Hematopoietic multipotent progenitor cell (in vitro differentiated cells): ENCODE measurements around the gene TMEM37. TPM values are rescaled to one million over a fixed set of nuclear protein-coding genes. Genes with fewer than 3 reads are reported as not detected.
A peak's percentile ranks its signal among the peaks of the same experiment; 100 is the strongest.

Experiments used
- DNase-seq, 3 donors: peaks; one replicate each; pipeline ENCODE4 v3.0.0-alpha.2; 2011 to 2015; ENCODE audit warnings: low read depth in 2 of 3, low spot score in 2 of 3
- total RNA-seq: library from RNA; depleted of rRNA; stranded (reverse); fragments of >200 nt; gene quantifications from one replicate; pipeline ENCODE4 v1.2.3, GENCODE V29; 2012

The TMEM37 gene
- total RNA-seq, 1 donor, result not detected

DNA sequence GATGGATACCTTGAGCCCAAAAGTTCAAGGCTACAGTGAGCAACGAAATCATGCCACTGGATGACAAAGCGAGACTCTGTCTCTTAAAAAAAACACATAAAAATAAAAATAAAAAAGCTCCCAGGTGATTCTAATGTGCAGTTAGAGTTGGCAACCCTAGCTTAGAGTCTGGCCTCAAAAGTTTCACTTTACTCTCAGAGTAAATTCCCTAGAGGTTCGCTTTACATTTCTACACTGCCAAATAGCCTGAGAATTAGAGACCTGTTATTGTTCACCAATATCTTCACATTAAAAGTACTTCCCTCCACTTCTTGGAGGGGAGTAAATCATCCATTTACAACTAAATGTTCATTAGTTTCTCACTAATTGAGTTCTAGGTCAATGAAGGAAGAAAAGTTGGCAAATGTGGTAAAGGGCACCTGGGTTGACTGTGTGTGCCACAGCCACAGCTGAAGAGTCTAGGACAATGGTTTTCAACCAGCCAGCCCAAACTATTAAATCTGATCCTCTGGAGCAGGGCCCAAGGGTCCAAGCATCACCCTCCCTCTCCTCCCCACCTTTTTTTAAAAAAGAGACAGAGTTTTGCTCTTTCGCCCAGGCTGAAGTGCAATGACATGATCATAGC is 15.2 kb upstream of the TMEM37 start:
- DNase-seq, result no peak

GRCh38 chr2:119417908-119418307 is 13.7 kb upstream of the TMEM37 start:
- DNase-seq, result no peak

DNA sequence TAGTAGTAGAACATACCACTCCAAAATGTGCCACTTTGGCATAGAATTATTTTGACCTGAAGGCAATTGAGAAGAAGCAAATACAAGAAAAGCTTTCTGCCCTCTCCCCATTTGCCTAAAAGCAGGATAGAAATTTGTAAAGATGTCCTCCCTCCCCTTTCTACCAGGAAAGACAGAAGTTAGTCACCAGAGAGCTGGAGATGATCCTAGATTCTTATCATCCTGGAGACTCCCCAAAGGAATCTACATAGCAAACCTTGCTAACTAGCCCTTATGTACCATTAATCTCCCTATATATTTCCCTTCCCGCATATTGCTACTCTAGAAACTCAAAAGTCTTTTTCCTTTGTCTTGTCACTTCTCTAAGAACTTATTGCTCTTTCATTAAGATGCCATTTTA is 12.6 kb upstream of the TMEM37 start:
- DNase-seq, result no peak

GRCh38 chr2:119419803-119420508 is 11.7 kb upstream of the TMEM37 start:
- DNase-seq, result no peak

- DNase-seq, result no peak
Observed at GRCh38 chr2:119421304-119421703, 10.3 kb upstream of the TMEM37 start.

- no peak for DNase-seq
Observed at GRCh38 chr2:119421741-119422140, 9.9 kb upstream of the TMEM37 start.

- DNase-seq, result no peak
Observed at GRCh38 chr2:119422360-119423107, 9.1 kb upstream of the TMEM37 start.

DNA sequence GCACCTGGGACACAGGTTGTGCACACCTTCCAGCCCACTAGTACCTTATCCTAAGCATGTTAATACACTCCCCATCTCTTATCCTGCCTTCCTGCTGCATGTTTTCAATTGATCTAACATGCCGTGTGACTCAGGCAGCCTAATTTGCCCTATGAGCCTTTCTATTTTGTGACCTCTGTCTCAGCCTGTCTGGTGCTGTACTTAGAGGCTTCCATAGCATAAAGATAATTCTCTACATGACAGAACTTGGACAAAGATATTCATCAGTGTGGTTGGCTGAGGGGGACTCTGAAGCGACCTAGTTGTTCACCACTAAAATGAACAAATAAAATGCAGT is 8.6 kb upstream of the TMEM37 start:
- no peak for DNase-seq

DNA sequence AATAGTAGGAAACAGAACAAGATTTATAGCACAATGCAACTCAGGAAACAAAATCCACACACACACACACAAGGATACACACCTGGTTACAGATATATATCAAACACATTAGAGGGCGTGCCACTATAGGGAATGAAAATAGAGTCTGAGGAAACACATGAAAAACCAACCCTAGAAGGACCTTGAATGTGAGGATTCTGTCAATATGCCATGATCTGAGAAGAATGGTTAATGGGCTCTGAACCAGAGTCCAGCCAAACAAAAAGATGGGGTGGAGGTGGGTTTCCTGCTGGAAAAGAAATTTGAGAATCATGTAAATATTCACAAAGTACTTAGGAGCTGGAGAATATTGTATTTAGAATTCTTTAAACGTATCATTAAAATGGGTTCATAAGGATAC is 7.8 kb upstream of the TMEM37 start:
- no peak for DNase-seq

DNA sequence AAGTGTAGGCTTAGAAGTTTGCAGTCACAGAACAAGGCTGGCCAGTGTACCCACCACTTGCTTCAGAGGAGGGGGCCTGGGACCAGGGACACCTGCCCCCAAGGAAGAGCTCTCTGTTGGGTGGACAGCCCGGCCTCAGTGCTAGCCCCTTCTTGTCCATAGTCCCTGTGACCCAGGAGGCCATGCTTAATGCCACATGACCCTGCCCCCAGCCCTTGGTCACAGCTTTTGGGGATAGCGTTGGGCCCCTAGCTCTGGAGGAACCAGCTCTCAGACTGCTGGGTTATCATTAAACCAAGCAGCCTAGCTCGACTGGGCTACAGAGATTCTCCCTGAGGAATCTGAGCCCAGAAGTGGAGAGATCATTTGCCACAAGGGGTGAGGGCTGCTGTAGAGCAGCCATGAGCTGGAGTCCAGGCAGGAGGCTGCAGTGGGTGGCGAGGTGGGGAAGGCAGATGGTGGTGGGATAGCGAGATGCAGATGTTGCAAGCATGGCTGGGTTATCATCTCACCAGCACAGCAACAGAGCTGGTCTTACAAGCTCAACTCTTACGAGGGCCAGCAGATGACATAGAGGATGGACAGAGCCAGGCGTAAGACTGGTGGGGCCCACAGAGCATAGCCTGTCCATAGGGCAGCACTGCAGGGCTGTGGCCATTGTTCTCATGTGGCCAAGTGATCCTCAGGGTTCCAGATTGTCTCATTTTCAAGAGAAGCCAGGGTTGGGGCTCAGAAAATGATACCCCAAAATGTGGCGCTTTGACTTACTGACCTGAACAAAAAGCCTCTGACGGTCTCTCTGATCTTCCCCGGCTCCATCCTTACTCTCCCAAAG is 7.2 kb upstream of the TMEM37 start:
- no peak for DNase-seq

DNA sequence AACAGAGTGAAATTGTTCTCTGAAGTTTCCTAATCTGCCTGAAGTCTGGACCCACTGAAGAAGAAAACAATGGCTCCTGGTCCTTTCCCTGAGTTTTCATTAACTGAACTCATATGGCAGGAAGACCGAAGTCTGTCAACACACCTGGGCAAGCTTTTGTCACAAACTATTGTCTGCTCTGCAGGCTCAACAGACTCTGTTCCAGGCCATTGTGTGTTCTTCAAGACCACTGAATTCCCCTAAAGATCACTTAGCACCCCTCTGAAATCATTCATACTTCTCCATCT is 6.6 kb upstream of the TMEM37 start:
- DNase-seq, result no peak

GRCh38 chr2:119425620-119426395 is 5.8 kb upstream of the TMEM37 start:
- DNase-seq, result no peak

DNA sequence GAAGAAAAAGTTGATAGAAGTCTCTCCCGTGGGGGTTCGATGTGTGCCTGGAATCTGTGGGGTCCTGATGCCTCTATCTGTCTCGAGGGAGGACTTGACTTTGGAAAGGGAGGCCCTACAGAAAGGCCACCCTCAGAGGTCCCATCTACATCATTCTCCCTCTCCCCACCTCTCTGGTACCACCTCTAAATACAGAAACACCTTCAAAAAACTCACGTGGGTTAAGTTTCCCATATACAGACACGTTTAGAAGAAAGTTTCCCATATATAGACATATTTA is 5.3 kb upstream of the TMEM37 start:
- DNase-seq, result no peak

GRCh38 chr2:119426801-119427395 is 4.8 kb upstream of the TMEM37 start:
- no peak for DNase-seq

DNA sequence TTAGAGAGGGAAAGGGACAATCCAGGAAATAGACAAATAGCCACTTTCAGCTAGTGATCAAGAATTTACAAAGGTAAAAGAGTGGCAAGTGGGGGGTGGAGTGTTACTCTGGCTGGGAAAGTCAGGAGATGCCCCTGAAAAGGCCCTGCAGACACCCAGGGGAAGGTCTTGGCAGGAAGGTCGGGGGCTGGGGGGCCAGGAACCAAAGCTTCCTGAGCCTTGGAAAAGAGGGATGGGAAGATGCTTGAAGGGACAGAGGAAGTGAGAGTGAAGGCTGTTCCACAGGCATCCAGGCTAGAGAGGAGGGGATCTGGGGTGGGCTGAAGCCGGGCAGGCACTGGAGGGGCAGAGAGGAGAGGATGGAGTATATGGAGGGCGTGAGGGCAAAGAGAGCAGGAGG is 3.9 kb upstream of the TMEM37 start:
- no peak for DNase-seq

DNA sequence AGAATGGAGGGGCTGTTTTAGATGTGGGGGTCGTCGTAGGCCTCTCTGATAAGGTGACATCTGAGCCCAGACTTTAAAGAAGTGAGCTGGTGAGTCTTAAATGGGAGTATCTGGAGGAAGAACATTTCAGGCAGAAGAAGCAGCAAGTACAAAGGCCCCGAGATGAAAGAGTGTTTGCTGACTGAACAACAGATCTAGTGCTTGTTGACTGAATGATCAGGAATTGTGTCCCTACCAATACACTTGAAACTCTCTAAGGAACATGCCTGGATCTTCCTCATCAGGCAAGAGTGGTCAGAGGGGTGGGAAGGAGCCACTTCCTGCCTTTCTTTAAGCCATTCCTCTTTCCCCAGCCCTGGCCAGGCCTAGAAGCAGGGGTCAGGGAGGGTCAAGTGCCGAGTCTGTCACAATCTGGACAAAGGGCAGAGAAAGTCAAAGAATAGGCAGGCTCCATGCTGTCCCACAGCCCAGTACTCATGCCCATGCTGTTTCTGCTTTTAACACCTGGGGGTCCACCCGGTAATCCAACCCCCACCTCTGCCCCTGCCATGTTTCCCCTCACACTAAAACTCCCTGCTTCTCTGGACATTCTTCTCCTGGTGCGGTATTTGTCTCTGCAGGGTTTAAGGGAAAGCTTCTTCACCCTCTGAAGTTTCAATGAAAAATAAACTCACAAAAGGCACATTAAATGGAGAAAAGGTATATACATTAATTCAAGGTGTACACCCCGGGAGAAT is 3.0 kb upstream of the TMEM37 start:
- no peak for DNase-seq

GRCh38 chr2:119429225-119429981 is 2.3 kb upstream of the TMEM37 start:
- peak in 1 of 3 donors; percentile 8 for DNase-seq

DNA sequence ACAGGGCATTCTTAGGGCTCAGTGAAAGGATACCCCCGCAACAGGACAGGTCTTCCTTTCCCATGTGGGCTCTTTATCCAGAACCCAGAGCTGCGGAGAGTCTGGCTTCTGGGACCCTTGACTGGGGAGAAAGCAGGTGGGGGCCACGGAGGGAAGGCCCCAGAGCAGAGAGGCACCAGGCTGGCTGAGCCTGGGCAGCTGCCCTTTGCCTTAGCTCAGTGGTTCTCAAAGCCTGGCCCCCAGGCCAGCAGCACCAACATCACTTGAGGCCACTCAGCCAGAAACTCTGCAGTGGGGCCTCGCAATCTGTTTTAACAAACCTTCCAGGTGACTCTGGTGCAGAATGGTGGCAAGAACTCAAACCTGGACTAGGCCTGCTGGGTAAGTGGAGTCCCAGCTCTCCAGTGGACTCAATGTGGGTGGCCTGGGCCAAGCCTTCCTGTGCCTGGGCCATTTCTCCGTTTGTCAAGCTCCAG is 1.6 kb upstream of the TMEM37 start:
- DNase-seq, result no peak
